Medulla oblongata (tissue), 1 donor: Measurements from ENCODE around the gene HDAC11.
"Not testable (repeated sequence)": the region's sequence is repeated elsewhere in the genome, so short reads cannot be mapped to it uniquely, and the experiment has no call there.

Experiments used
- DNase-seq: peaks from one replicate; pipeline ENCODE4 v3.0.0-alpha.2; 2015; ENCODE audit errors: extremely low spot score

Gene HDAC11

GRCh38 chr3:13493867-13494441 is 13.8 kb downstream of the HDAC11 start:
- peak; percentile 54 for DNase-seq

DNA sequence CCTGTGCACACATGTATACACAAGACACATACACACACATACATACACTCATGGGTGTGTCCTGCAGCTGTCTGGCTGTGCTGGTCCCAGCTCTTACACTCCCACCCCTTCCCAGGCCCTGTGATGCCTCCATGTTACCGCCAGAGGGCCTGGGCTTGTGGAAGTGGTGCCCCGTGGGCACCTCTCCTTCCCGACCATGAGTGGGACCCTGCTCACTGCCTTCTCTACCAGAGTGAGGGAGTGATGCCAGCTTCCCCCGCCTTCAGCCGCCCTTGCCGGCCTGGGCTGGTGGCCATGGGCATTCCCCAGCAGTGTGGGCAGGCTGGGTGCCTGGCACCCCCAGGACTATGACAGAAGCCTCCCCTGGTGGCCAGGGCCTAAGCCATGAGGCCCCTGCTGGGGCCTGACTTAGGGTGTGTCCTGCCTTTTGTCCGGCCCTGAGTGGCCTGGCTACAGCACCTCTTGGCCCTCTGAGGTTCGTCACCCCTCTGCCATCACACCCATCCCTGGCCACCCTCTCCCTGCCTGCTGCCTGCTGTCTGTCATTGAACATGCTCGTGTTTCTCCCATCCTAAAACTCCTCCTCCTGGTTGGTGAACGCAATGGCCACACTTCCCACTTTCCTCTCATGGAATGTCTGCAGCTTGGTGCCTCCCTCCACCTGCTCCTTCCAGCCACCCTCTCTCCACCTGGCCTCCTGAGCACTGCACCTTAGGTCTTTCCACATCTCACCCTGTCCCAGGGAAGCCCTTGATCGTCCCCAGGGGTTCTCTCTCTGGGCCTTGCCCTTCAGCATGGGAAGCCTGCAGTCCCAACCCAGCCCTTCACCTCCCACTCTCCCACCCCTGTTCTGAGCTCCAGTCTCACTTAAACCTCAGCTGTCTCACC is 14.6 kb downstream of the HDAC11 start:
- peak; percentile 84 for DNase-seq

GRCh38 chr3:13495351-13495813 is 15.3 kb downstream of the HDAC11 start:
- DNase-seq = no peak

GRCh38 chr3:13495921-13496723 is 16.0 kb downstream of the HDAC11 start:
- peak; percentile 94 for DNase-seq

DNA sequence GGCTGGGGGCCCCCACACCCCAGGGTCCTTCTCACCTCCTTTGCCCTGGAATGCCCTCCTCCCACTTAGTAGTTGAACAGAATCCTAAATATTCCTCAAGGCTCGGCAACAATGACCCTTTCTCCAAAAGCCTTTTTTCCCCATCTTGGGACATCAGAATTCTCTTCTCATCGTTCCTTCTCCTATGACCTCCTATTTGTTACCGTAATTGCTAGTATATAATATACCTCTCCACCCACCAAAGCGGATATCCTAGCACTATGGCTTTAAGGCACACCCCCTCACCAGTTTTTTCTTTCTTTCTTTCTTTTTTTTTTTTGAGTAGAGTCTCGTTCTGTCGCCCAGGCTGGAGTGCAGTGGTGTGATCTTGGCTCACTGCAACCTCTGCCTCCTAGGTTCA is 16.8 kb downstream of the HDAC11 start:
- peak; percentile 16 for DNase-seq

- DNase-seq = no peak
These were observed 17.3 kb downstream of the HDAC11 start for GRCh38 chr3:13497386-13497785.

GRCh38 chr3:13498354-13499060 is 18.4 kb downstream of the HDAC11 start:
- no peak for DNase-seq

GRCh38 chr3:13499246-13499645 is 19.1 kb downstream of the HDAC11 start:
- not testable (repeated sequence) for DNase-seq

DNA sequence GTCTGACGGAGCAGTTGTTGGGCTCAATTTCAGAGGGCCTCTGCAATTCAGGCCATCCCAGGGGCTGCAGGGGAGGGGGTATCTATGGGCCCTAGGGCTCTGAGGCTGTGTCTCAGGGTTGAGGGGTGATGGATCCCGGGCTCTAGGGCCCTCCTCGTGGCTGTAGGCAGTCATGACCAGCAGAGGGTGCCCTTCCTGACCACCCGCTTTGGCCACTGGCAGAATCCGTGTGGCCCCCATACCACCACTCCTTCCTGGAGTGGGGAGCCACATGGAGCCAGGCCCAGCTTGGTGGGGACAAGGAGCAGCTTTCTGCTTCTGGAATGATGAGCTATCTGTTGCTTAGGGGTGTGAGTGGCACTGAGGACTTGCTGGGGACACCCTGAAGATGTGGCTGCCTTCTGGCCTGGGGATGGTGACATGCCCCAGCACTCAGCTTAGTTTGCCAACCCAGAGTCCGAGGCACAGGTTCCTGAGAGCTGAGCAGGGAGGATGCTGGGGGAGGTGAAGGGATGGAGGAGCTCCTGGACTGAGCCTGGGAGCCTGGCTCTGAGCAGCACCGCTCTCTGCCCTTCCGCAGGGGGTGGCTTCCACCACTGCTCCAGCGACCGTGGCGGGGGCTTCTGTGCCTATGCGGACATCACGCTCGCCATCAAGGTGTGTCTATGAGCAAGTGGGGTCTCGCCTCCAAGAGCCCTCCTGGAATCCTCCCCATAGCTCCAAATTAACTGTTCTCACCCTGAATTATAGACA is 20.2 kb downstream of the HDAC11 start:
- DNase-seq = no peak

DNA sequence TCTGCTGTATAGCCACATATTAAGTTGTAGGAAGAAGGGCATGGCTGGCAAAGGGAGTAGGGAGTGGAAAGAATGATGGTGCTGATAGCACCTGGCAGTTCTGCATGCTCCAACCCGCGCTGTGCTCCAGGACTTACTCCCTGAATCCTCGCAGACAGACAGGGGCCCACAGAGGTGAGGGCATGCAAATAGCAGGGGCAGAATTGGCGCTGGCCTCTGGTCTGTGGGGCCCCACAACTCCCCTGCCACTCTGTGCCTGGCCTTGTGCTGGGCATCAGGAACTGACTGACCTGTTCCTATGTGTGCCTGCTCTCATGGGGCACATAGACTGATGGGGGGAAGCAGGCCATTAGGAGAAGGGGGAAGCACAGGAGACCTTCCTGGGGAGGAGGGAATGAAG is 20.9 kb downstream of the HDAC11 start:
- DNase-seq = no peak

DNA sequence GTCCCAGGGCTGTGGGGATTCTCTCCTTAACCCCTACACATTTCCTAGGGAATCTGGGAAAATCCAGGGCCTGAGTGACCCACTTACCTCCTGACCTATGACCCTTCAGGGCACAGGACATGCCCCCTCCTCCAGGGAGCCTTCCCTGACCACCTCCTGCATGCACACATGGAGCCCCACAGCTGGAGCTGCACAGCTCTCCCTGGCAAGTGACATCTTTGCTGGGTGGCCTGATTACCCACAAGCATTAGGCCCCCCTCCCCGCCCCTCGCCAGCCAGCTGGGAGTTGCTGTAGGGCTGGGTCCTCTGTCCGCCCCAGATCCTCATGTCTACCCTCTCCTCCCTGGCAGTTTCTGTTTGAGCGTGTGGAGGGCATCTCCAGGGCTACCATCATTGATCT is 21.4 kb downstream of the HDAC11 start:
- no peak for DNase-seq

DNA sequence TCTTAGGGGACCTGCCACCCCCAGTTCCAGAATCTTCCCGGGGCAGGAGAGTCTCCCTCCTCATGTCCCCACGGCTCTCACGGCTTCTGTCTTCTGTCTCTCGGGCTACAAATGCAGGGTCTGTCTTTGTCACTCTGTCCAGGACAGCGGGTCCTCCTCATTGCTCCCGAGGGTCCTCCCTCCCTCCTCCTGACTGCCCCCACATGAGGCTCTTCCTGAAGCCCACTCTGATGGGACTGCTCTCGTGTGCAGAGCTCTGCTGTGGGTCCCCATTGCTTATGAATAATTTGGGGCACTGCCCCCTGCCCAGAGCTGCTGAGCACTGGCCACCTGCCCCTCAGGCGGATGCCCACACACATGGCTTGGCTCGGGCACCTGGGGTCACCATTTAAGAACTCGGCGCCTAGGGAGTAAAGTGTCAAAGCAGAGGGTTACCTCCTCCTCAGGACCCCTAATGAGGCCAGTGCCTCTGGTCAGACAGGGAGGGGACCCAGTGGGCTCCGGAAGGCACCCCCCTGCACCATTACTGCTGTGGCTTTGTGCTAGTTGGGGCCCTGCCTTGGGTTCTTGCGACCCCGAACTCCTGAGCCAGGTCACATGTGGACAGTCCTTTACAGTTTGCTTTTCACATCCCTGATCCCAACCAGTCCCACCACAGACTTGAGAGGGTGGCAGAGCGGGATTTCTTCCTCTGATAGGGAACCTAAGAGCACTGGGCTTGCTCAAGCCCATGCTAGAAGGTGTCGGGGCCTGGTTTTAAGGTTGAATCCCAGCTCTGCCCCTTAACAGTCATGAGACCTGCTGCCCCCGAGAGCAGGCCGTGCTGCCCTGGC is 22.1 kb downstream of the HDAC11 start:
- DNase-seq = no peak

DNA sequence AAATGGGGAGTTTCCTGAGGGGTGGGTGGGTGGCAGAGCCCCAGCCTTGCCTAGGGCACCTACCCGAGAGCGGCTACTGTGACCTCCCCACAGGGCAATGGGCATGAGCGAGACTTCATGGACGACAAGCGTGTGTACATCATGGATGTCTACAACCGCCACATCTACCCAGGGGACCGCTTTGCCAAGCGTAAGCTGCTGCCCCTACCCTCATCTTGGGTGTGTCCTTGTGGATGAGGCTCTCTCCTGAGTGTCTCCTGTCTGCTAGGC is 22.6 kb downstream of the HDAC11 start:
- DNase-seq = no peak

GRCh38 chr3:13504161-13504831 is 24.2 kb downstream of the HDAC11 start:
- no peak for DNase-seq

- DNase-seq = no peak
These were observed 25.3 kb downstream of the HDAC11 start for GRCh38 chr3:13505147-13506130.

DNA sequence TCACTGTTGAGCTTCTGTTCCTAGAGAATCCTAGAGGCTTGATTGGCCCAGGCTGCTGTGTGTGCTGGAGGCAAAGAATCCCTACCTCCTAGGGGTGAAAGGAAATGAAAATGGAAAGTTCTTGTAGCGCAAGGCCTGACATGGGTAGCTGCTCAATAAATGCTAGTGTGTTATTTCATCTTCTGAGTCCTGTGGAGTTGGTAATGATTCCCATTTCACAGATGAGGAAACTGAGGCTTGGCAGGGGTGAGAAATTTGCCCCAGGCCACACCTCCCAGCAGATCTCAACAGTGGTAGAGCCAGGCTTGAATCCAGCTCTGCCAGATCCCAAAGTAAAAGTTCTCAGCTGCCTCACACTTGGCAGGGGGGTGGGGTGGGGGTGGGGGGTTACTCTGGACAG is 26.1 kb downstream of the HDAC11 start:
- no peak for DNase-seq

DNA sequence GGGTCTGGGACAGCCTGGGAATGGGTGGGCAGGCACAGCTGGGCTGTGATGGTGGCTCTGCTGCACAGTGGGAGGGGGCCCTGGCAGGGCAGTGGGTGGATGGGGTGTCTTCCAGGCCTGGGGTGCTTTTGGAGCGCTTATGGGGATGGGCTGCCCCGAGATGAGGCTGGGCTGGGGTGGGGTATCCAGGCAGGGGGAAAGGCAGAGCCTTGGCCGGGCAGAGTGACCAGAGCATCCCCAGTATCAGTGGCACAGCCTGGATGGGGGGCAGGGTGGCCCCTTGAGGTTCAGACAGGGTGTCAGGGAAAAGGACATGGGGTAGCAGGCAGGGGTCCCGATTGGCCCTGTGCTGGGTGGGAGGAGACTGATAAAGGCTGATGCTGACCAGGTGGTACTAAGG is 26.6 kb downstream of the HDAC11 start:
- no peak for DNase-seq

DNA sequence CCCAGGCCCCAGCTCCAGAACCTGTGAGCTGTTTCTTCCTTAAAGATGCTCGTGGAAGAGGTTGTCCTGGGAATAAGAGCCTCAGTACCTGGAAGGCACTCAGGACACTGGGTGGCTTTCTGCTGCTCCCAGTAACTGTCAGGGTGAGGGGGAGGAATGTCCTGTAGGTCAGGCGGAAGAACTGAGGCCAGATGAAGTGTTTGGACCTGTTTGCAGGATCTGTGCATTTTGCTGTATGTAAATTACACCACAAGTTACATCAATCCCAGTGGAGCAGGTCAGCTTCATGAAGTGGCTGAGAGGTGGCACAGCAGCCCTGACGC is 27.1 kb downstream of the HDAC11 start:
- peak; percentile 9 for DNase-seq
